SK-N-SH (cell line): ENCODE data around the gene PLXNA4. TPM values are rescaled to one million over a fixed set of nuclear protein-coding genes. Genes with fewer than 3 reads are reported as not detected.

Experiments used
- CTCF ChIA-PET: fragments of 300-600, 350-600 bp; formaldehyde crosslinking; extraction: SDS; loops from one replicate; lab custom pipeline; 2021; lab: Yijun Ruan, JAX
- POLR2A ChIA-PET: fragments of 350-600 bp; sonication (Branson Sonifier 250); formaldehyde crosslinking; extraction: SDS; loops from one replicate; lab custom pipeline; 2020; ENCODE audit warnings: antibody characterized with exemption, inconsistent platforms; lab: Yijun Ruan, JAX
- DNase-seq: peaks from one replicate; pipeline ENCODE4 v3.0.0; 2012
- H2AFZ ChIP-seq: fragments of 200-600 bp; sonication (generic); 2 replicates; pipeline ENCODE4 v1.8.1; 2016; ENCODE audit warnings: antibody characterized with exemption, mild to moderate bottlenecking, low read depth
- H3F3A ChIP-seq: fragments of 200-600 bp; sonication (generic); replicated peaks from 2 replicates; pipeline ENCODE3; 2016; ENCODE audit warnings: antibody characterized with exemption, mild to moderate bottlenecking; ENCODE audit not compliant: insufficient read depth
- H3K27ac ChIP-seq, 2 experiments: fragments of 200-500 bp in 1 of 2; fragments of 200-600 bp in 1 of 2; sonication (Bioruptor generic) in 1 of 2; sonication (generic), shearing (Covaris generic) in 1 of 2; 2 replicates each; pipeline versions ENCODE4 v1.5.1 to v1.6.1; 2014 to 2016; ENCODE audit warnings: low read depth in 2 of 2, inconsistent platforms in 1 of 2, low read length in 1 of 2, mild to moderate bottlenecking in 1 of 2, mixed read lengths in 1 of 2
- H3K27me3 ChIP-seq: fragments of 200-600 bp; sonication (generic), shearing (Covaris generic); 2 replicates; pipeline ENCODE4 v1.6.1; 2016; ENCODE audit warnings: mixed run types; ENCODE audit not compliant: insufficient read depth
- H3K36me3 ChIP-seq, 2 experiments: fragments of 200-500 bp in 1 of 2; fragments of 200-600 bp in 1 of 2; sonication (Bioruptor generic) in 1 of 2; sonication (generic) in 1 of 2; replicated peaks in 1 of 2; 2 replicates each; pipeline versions ENCODE3 to v1.5.1; 2014 to 2016; ENCODE audit warnings: low read length in 1 of 2, mild to moderate bottlenecking in 1 of 2; ENCODE audit not compliant: insufficient read depth in 2 of 2, control insufficient read depth in 1 of 2
- H3K4me1 ChIP-seq, 2 experiments: fragments of 200-500 bp in 1 of 2; fragments of 200-600 bp in 1 of 2; sonication (Bioruptor generic) in 1 of 2; sonication (generic), shearing (Covaris generic) in 1 of 2; 2 replicates each; pipeline versions ENCODE4 v1.5.1 to v1.6.1; 2014 to 2016; ENCODE audit warnings: low read depth in 1 of 2, low read length in 1 of 2, mixed run types in 1 of 2; ENCODE audit not compliant: insufficient read depth in 2 of 2, control insufficient read depth in 1 of 2
- H3K4me2 ChIP-seq: fragments of 200-600 bp; sonication (generic), shearing (Covaris generic); 2 replicates; pipeline ENCODE4 v1.6.1; 2017; ENCODE audit warnings: mixed run types
- H3K4me3 ChIP-seq, 2 experiments: fragments of 200-500 bp in 1 of 2; fragments of 200-600 bp in 1 of 2; sonication (Bioruptor generic) in 1 of 2; sonication (generic), shearing (Covaris generic) in 1 of 2; 2 replicates each; pipeline versions ENCODE4 v1.5.1 to v1.8.1; 2014 to 2016; ENCODE audit warnings: low read depth in 2 of 2, inconsistent platforms in 1 of 2, low read length in 1 of 2, mild to moderate bottlenecking in 1 of 2, mixed read lengths in 1 of 2, moderate library complexity in 1 of 2
- H3K79me2 ChIP-seq: fragments of 200-600 bp; sonication (generic); 2 replicates; pipeline ENCODE4 v1.8.1; 2017; ENCODE audit warnings: mild to moderate bottlenecking; ENCODE audit not compliant: insufficient read depth
- H3K9ac ChIP-seq: fragments of 200-600 bp; sonication (generic); 2 replicates; pipeline ENCODE4 v1.6.1; 2017; ENCODE audit warnings: mixed run types
- H3K9me2 ChIP-seq: fragments of 200-600 bp; sonication (generic); 2 replicates; pipeline ENCODE4 v1.6.1; 2017; ENCODE audit warnings: mixed run types
- H3K9me3 ChIP-seq: fragments of 200-600 bp; sonication (generic); 2 replicates; pipeline ENCODE4 v1.6.1; 2017; ENCODE audit warnings: mixed run types, mild to moderate bottlenecking, moderate library complexity
- H4K20me1 ChIP-seq: fragments of 200-600 bp; sonication (generic); 2 replicates; pipeline ENCODE4 v1.6.1; 2017; ENCODE audit warnings: mild to moderate bottlenecking, mixed run types; ENCODE audit not compliant: insufficient read depth
- CHD2 ChIP-seq: fragments of 150-350 bp; IDR thresholded peaks from 2 replicates; pipeline ENCODE4 v1.6.1; 2018; ENCODE audit warnings: low read length; ENCODE audit not compliant: partially characterized antibody
- ELF1 ChIP-seq: IDR thresholded peaks from 2 replicates; pipeline ENCODE4 v1.4.0; 2012
- EP300 ChIP-seq, 2 experiments: IDR thresholded peaks; 2 replicates each; pipeline versions ENCODE4 v1.4.0 to v1.6.1; 2012; ENCODE audit warnings: borderline replicate concordance in 1 of 2, low read depth in 1 of 2, low read length in 1 of 2
- EZH2phosphoT487 ChIP-seq: fragments of 200-600 bp; sonication (generic); IDR thresholded peaks from 2 replicates; pipeline ENCODE4 v1.6.1; 2017; ENCODE audit warnings: low read depth, mixed run types, mild to moderate bottlenecking, antibody characterized with exemption, moderate library complexity, borderline replicate concordance
- FOXJ3 ChIP-seq: sonication (generic); formaldehyde crosslinking; IDR thresholded peaks from 2 replicates; pipeline ENCODE4 v1.5.1; 2020; ENCODE audit warnings: mild to moderate bottlenecking, missing genetic modification reagents
- FOXM1 ChIP-seq: IDR thresholded peaks from 2 replicates; pipeline ENCODE4 v1.4.0; 2012; ENCODE audit warnings: low read depth, mild to moderate bottlenecking
- GABPA ChIP-seq: IDR thresholded peaks from 2 replicates; pipeline ENCODE4 v1.4.0; 2012; ENCODE audit warnings: low read depth, mild to moderate bottlenecking
- GATA2 ChIP-seq: sonication (generic); formaldehyde crosslinking; IDR thresholded peaks from 2 replicates; pipeline ENCODE4 v1.5.0; 2020; ENCODE audit warnings: mild to moderate bottlenecking, missing genetic modification reagents
- NRF1 ChIP-seq: IDR thresholded peaks from 2 replicates; pipeline ENCODE4 v1.6.1; 2012; ENCODE audit warnings: low read depth, mild to moderate bottlenecking, low read length
- POLR2AphosphoS5 ChIP-seq: IDR thresholded peaks from 2 replicates; pipeline ENCODE4 v1.6.1; 2012; ENCODE audit warnings: low read depth, low read length
- RFX5 ChIP-seq: IDR thresholded peaks from 2 replicates; pipeline ENCODE4 v1.6.1; 2012; ENCODE audit warnings: mild to moderate bottlenecking, improper control_type of control experiment, low read length
- SIN3A ChIP-seq: IDR thresholded peaks from 2 replicates; pipeline ENCODE4 v1.6.1; 2012; ENCODE audit warnings: low read depth, mild to moderate bottlenecking, low read length, moderate library complexity, borderline replicate concordance
- SMC3 ChIP-seq: IDR thresholded peaks from 2 replicates; pipeline ENCODE4 v1.6.1; 2012; ENCODE audit warnings: low read depth, low read length, improper control_type of control experiment
- TAF1 ChIP-seq: IDR thresholded peaks from 2 replicates; pipeline ENCODE4 v1.6.1; 2012; ENCODE audit warnings: low read depth, mild to moderate bottlenecking, low read length, moderate library complexity, borderline replicate concordance
- TEAD4 ChIP-seq: IDR thresholded peaks from 2 replicates; pipeline ENCODE4 v1.4.0; 2012; ENCODE audit warnings: mild to moderate bottlenecking, borderline replicate concordance; ENCODE audit not compliant: insufficient read depth
- WGBS: methylation state at CpG from one replicate; pipeline ENCODE4 v1.1.6; 2017; ENCODE audit warnings: low lambda C conversion rate; 5-methylcytosine and 5-hydroxymethylcytosine counted together
- polyA plus RNA-seq, 3 experiments: library from polyadenylated mRNA; depleted of rRNA; stranded (reverse); fragments of >200 nt; gene quantifications; 2 replicates each; pipeline ENCODE4 v1.2.3, GENCODE V29; 2012
- TF ChIP-seq, protein P1 (sequence below): IDR thresholded peaks from 2 replicates; pipeline ENCODE4 v1.4.0; 2012; ENCODE audit warnings: low read depth, borderline replicate concordance
- TF ChIP-seq, protein P2 (sequence below): fragments of 200-600 bp; sonication (generic); IDR thresholded peaks from 2 replicates; pipeline ENCODE4 v1.6.1; 2017; ENCODE audit warnings: antibody characterized with exemption, mild to moderate bottlenecking, moderate library complexity
- TF ChIP-seq, protein P3 (sequence below): fragments of 150-350 bp; IDR thresholded peaks from 2 replicates; pipeline ENCODE4 v1.6.1; 2016; ENCODE audit warnings: mild to moderate bottlenecking, low read depth, low read length
- TF ChIP-seq, protein P4 (sequence below): IDR thresholded peaks from 2 replicates; pipeline ENCODE4 v1.4.0; 2012; ENCODE audit warnings: low read depth, borderline replicate concordance

Gene PLXNA4
- polyA plus RNA-seq, 1 of the 3 experiments (the other 2 are of a cell fraction): 2.4 TPM

DNA sequence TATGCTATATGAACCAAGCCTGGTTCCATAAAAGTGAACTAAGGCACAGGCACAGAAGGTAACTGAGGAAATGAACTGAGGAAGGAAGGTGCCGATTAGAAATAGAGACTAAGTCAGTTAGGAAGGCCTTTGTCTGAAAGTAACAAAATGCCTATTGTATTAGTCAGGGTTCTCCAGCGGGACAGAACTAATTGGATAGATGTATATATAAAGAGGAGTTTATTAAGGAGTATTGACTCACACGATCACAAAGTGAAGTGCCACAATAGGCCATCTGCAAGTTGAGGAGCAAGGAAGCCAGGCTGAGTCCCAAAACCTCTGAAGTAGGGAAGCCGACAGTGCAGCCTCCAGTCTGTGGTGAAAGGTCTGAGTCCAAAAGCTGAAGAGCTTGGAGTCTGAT lies 13.9 kb upstream of the PLXNA4 start:
- DNase-seq: no peak
- Histone ChIP-seq H3K9me3 (no peaks in the 10 kb centered on the region), H3K4me3 (no peak overlapping the region), H3K4me2 (no peak overlapping the region), H3K27me3 (peaks cover 14% of the 10 kb centered on the region; the same call in 1 of the 2 replicates), H3K27ac (no peak overlapping the region), H2AFZ (no peak overlapping the region), H3K4me1 (peaks cover 0 to 21% of the 10 kb centered on the region in 2 experiments; a peak in 2 of 4 replicates), H3K9me2 (no peaks in the 10 kb centered on the region), H3K79me2 (no peaks in the 10 kb centered on the region), H4K20me1 (no peaks in the 10 kb centered on the region), H3F3A (no peaks in the 10 kb centered on the region), H3K9ac (no peak overlapping the region), H3K36me3 (no peaks in the 10 kb centered on the region)
- WGBS: 59% methylated on average over 4 of the region's 4 CpGs
- POLR2A ChIA-PET: no interaction called here
- CTCF ChIA-PET: interaction anchor here (0.8 to 4.5 kb wide), 3 partner anchors 10 to 645 kb away, joined by 3 to 62 read pairs (median 6); no protein-coding TSS in a partner anchor
- TF ChIP-seq FOXJ3 (CRISPR knock-in tag): no peak
- no peak for TF ChIP-seq ELF1
- no peak for TF ChIP-seq GATA2 (CRISPR knock-in tag)
- TF ChIP-seq EP300 (IDR thresholded peaks at IDR 0.05; ENCODE audit: borderline replicate concordance in 1 of 2, low read depth in 1 of 2, low read length in 1 of 2): no peak
- TF ChIP-seq TEAD4: no peak
- TF ChIP-seq POLR2AphosphoS5: no peak
- no peak for TF ChIP-seq SIN3A
- TF ChIP-seq, protein P1, sequence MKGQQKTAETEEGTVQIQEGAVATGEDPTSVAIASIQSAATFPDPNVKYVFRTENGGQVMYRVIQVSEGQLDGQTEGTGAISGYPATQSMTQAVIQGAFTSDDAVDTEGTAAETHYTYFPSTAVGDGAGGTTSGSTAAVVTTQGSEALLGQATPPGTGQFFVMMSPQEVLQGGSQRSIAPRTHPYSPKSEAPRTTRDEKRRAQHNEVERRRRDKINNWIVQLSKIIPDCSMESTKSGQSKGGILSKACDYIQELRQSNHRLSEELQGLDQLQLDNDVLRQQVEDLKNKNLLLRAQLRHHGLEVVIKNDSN: no peak
- TF ChIP-seq TAF1: no peak
- TF ChIP-seq NRF1: no peak
- TF ChIP-seq, protein P2, sequence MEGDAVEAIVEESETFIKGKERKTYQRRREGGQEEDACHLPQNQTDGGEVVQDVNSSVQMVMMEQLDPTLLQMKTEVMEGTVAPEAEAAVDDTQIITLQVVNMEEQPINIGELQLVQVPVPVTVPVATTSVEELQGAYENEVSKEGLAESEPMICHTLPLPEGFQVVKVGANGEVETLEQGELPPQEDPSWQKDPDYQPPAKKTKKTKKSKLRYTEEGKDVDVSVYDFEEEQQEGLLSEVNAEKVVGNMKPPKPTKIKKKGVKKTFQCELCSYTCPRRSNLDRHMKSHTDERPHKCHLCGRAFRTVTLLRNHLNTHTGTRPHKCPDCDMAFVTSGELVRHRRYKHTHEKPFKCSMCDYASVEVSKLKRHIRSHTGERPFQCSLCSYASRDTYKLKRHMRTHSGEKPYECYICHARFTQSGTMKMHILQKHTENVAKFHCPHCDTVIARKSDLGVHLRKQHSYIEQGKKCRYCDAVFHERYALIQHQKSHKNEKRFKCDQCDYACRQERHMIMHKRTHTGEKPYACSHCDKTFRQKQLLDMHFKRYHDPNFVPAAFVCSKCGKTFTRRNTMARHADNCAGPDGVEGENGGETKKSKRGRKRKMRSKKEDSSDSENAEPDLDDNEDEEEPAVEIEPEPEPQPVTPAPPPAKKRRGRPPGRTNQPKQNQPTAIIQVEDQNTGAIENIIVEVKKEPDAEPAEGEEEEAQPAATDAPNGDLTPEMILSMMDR: no peak
- TF ChIP-seq CHD2: no peak
- no peak for TF ChIP-seq RFX5
- TF ChIP-seq FOXM1: no peak
- no peak for TF ChIP-seq SMC3
- TF ChIP-seq GABPA: no peak
- TF ChIP-seq, protein P3, sequence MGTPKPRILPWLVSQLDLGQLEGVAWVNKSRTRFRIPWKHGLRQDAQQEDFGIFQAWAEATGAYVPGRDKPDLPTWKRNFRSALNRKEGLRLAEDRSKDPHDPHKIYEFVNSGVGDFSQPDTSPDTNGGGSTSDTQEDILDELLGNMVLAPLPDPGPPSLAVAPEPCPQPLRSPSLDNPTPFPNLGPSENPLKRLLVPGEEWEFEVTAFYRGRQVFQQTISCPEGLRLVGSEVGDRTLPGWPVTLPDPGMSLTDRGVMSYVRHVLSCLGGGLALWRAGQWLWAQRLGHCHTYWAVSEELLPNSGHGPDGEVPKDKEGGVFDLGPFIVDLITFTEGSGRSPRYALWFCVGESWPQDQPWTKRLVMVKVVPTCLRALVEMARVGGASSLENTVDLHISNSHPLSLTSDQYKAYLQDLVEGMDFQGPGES: no peak
- no peak for TF ChIP-seq EZH2phosphoT487
- TF ChIP-seq, protein P4, sequence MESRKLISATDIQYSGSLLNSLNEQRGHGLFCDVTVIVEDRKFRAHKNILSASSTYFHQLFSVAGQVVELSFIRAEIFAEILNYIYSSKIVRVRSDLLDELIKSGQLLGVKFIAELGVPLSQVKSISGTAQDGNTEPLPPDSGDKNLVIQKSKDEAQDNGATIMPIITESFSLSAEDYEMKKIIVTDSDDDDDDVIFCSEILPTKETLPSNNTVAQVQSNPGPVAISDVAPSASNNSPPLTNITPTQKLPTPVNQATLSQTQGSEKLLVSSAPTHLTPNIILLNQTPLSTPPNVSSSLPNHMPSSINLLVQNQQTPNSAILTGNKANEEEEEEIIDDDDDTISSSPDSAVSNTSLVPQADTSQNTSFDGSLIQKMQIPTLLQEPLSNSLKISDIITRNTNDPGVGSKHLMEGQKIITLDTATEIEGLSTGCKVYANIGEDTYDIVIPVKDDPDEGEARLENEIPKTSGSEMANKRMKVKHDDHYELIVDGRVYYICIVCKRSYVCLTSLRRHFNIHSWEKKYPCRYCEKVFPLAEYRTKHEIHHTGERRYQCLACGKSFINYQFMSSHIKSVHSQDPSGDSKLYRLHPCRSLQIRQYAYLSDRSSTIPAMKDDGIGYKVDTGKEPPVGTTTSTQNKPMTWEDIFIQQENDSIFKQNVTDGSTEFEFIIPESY: no peak
